ENCODE data around the gene LTBP4. TPM values are rescaled to one million over a fixed set of nuclear protein-coding genes. Genes with fewer than 3 reads are reported as not detected.

Gene LTBP4
- total and polyA plus RNA-seq, 2 experiments from 2014 or later: 158 to 203 TPM

- no peaks in the 10 kb centered on the region for H3K9me3 ChIP-seq (ENCODE audit: low read depth)
- H3K27ac ChIP-seq: no peak overlapping the region
- H3K27me3 ChIP-seq: no peaks in the 10 kb centered on the region
- no peaks in the 10 kb centered on the region for H3K36me3 ChIP-seq
- no peaks in the 10 kb centered on the region for H3K4me1 ChIP-seq (ENCODE audit: low read depth)
- no peak for DNase-seq (ENCODE audit: low read depth in 1 of 2, low spot score in 1 of 2)
- no peak overlapping the region for H3K4me3 ChIP-seq
- TF ChIP-seq CTCF (IDR thresholded peaks at IDR 0.05; ENCODE audit: low read depth, low read length): no peak
These were observed 58.4 kb downstream of the LTBP4 start for GRCh38 chr19:40659566-40659965.

- Histone ChIP-seq H3K9me3 (ENCODE audit: low read depth) (no peaks in the 10 kb centered on the region), H3K4me1 (ENCODE audit: low read depth) (no peaks in the 10 kb centered on the region), H3K27me3 (no peaks in the 10 kb centered on the region), H3K4me3 (no peak overlapping the region), H3K27ac (no peak overlapping the region), H3K36me3 (no peaks in the 10 kb centered on the region)
- no peak for TF ChIP-seq CTCF (IDR thresholded peaks at IDR 0.05; ENCODE audit: low read depth, low read length)
- DNase-seq (ENCODE audit: low read depth in 1 of 2, low spot score in 1 of 2): no peak
These were observed 60.4 kb downstream of the LTBP4 start for GRCh38 chr19:40661616-40662015.

- peak; percentile 94 to 95 for DNase-seq (ENCODE audit: low read depth in 1 of 2, low spot score in 1 of 2)
- Histone ChIP-seq H3K27me3 (no peaks in the 10 kb centered on the region), H3K4me1 (ENCODE audit: low read depth) (no peaks in the 10 kb centered on the region), H3K4me3 (peak overlapping the region; percentile 41), H3K27ac (no peak overlapping the region), H3K36me3 (no peaks in the 10 kb centered on the region), H3K9me3 (ENCODE audit: low read depth) (no peaks in the 10 kb centered on the region)
- peak; percentile 85 for TF ChIP-seq CTCF (IDR thresholded peaks at IDR 0.05; ENCODE audit: low read depth, low read length)
These were observed 61.9 kb downstream of the LTBP4 start for GRCh38 chr19:40662925-40663694.

- H3K27ac ChIP-seq: no peak overlapping the region
These were observed 62.8 kb downstream of the LTBP4 start for GRCh38 chr19:40663695-40664692.

More at GRCh38 chr19:40663695-40664692, 62.8 kb downstream of the LTBP4 start:
- no peak for DNase-seq (ENCODE audit: low read depth in 1 of 2, low spot score in 1 of 2)
- H3K36me3 ChIP-seq: no peaks in the 10 kb centered on the region
- no peak for TF ChIP-seq CTCF (IDR thresholded peaks at IDR 0.05; ENCODE audit: low read depth, low read length)
- no peaks in the 10 kb centered on the region for H3K9me3 ChIP-seq (ENCODE audit: low read depth)
- H3K27me3 ChIP-seq: no peaks in the 10 kb centered on the region
- H3K4me1 ChIP-seq (ENCODE audit: low read depth): no peaks in the 10 kb centered on the region
- peak overlapping the region; percentile 41 for H3K4me3 ChIP-seq
